Fibroblast of the aortic adventitia (primary cell): ENCODE measurements around the gene TXNDC17. TPM values are rescaled to one million over a fixed set of nuclear protein-coding genes. Genes with fewer than 3 reads are reported as not detected.
A peak's percentile ranks its signal among the peaks of the same experiment; 100 is the strongest.

Experiments
- DNase-seq: peaks from one replicate; pipeline ENCODE4 v3.0.0-alpha.2; 2010; ENCODE audit warnings: low read depth
- H3K4me3 ChIP-seq: 2 replicates; pipeline ENCODE4 v1.5.1; 2011; ENCODE audit warnings: low read depth, mild to moderate bottlenecking, control low read depth, low read length, moderate library complexity
- total RNA-seq: library from RNA; depleted of rRNA; stranded (reverse); fragments of >200 nt; gene quantifications from 2 replicates; pipeline ENCODE4 v1.2.3, GENCODE V29; 2012; ENCODE audit warnings: low replicate concordance
- TF ChIP-seq, protein P1 (sequence below): IDR thresholded peaks from 2 replicates; pipeline ENCODE4 v1.5.1; 2011; ENCODE audit warnings: mild to moderate bottlenecking, low read length, control low read depth, inconsistent platforms; ENCODE audit not compliant: insufficient read depth

TXNDC17 gene
- total RNA-seq, 1 donor, result 162 TPM

DNA sequence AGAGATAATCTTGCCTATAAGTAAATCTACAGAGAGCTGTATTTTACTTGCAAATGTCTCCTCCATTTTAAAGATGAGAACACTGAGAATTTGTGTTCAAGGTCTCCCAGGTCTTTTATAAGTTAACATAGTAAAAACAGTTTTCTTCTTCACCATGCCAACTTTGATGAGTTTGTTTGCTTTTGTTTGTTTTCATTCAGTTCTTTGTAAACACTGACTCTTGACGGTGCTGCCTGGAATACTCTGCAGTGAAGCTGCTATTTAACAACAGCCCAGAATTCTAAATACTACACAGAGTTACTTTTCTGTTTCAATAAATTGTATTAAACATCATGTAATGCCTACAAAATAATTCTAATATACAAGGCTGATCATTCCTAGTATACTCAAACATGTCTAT lies 43.1 kb upstream of the TXNDC17 start:
- no peak overlapping the region for H3K4me3 ChIP-seq
- DNase-seq, result no peak
- TF ChIP-seq, protein P1, sequence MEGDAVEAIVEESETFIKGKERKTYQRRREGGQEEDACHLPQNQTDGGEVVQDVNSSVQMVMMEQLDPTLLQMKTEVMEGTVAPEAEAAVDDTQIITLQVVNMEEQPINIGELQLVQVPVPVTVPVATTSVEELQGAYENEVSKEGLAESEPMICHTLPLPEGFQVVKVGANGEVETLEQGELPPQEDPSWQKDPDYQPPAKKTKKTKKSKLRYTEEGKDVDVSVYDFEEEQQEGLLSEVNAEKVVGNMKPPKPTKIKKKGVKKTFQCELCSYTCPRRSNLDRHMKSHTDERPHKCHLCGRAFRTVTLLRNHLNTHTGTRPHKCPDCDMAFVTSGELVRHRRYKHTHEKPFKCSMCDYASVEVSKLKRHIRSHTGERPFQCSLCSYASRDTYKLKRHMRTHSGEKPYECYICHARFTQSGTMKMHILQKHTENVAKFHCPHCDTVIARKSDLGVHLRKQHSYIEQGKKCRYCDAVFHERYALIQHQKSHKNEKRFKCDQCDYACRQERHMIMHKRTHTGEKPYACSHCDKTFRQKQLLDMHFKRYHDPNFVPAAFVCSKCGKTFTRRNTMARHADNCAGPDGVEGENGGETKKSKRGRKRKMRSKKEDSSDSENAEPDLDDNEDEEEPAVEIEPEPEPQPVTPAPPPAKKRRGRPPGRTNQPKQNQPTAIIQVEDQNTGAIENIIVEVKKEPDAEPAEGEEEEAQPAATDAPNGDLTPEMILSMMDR, result no peak

DNA sequence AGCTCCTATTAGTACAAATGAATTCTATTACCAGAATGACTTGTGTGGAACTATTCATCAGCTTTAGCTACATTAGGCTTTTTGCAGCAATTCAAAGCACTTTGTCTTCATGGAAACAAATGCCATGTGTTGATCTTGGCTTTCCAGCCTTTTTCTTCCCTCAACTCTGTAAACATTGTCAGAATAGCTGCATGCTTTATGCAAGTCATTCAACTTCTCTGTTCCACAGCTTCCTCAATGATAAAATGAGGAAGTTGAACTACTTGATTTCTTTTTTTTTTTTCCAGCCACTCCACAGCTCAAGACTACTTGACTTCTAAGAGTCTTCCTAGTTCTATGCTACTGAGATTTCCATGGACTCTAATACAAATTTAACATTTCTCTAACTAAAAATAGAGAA lies 41.5 kb upstream of the TXNDC17 start:
- no peak overlapping the region for H3K4me3 ChIP-seq
- DNase-seq, result no peak
- TF ChIP-seq, protein P1, result no peak

- no peak overlapping the region for H3K4me3 ChIP-seq
- DNase-seq, result no peak
- TF ChIP-seq, protein P1, result no peak
Observed at GRCh38 chr17:6602141-6602540, 38.7 kb upstream of the TXNDC17 start.

GRCh38 chr17:6603744-6604325 lies 37.0 kb upstream of the TXNDC17 start:
- H3K4me3 ChIP-seq, result no peak overlapping the region
- TF ChIP-seq, protein P1, result no peak
- DNase-seq, result peak; percentile 23

GRCh38 chr17:6605142-6605541 lies 35.7 kb upstream of the TXNDC17 start:
- no peak overlapping the region for H3K4me3 ChIP-seq
- no peak for DNase-seq
- TF ChIP-seq, protein P1, result no peak

- peak; percentile 5 for DNase-seq
- TF ChIP-seq, protein P1, result no peak
- no peak overlapping the region for H3K4me3 ChIP-seq
Observed at GRCh38 chr17:6608321-6608720, 32.5 kb upstream of the TXNDC17 start.

DNA sequence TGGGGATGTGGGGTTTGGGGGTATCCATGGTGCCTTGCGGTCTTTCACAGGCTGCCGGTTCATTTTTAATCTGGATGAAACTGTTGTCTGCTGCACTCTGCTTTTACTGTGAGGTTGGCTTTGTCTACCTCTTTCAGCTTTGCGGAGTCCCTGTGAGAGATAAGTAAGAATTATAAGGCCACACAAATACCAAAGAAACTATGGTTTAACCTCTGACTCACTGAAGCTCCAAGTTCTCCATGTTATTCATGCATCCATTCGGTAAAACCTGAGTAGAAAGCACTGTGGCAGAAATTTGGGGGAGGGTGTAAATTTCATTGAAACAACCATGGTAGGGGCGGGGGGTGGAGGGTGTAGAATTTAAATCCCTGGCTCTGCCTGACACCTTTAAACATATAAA lies 30.8 kb upstream of the TXNDC17 start:
- TF ChIP-seq, protein P1, result no peak
- no peak for DNase-seq
- no peak overlapping the region for H3K4me3 ChIP-seq
